ENCODE measurements around the gene NOL6. TPM values are rescaled to one million over a fixed set of nuclear protein-coding genes. Genes with fewer than 3 reads are reported as not detected.
A peak's percentile ranks its signal among the peaks of the same experiment; 100 is the strongest.

Gene NOL6
- total and polyA plus RNA-seq, 10 donors = 20.0 to 48.1 (median 26.5) TPM

DNA sequence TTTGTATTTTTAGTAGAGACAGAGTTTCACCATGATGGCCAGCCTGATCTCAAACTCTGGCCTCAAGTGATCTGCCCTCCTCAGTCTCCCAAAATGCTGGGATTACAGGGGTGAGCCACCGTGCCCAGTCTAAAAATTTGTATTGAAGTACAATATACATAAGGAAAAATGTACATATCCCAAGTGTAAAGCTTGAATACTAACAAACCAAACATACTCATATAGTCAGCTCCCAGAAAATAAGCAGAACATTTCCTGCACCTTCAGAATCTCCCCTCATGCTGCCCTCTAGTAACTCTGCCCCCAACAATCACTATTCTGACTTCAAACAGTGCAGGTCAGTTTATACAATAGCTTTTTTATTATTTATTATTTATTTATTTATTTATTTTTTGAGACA, 1.6 kb upstream of the NOL6 start:
- WGBS, 5 donors = 86 to 100% (median 91%) methylated on average over 1 of the region's 1 CpG
- intact Hi-C loops (cut with DNase I; ENCODE audit: low total_unique reads) = no loop called here

DNA sequence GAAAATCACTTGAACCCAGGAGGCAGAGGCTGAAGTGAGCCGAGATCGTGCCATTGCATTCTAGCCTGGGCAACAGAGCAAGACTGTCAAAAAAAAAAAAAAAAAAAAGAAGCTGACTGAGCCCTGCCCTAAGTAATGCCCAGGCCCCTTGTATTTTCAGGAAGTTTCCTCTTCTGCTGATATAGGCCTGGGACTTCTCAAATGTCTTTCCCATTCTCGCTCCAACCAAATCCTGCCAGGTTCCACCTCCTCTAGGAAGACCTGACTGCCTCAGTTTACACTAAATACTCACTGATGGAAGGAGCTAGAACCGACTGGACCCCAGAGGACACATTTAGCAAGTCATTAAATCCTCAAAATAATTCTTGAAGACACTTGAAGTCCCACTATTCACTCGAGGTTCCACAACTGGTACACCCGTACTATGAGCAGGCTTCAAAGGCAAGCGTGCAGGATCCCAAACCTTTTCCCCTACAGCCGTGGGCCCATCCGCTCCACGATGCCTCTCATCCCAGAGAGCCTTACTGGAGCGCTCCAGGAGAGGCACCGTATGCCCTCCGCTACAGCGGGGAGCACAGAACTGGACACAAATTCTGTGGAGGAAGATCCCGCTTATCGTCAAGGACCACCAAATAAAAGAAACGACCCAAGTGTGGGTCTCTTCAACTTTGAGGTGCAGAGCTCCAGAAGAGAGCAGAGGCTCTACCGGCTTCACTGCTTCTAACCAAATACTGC, 676 bp downstream of the NOL6 start:
- Histone ChIP-seq H3K27ac (peak overlapping the region in 7 of 8 donors; percentile 48 to 87 (median 82)), H3K4me3 (peak overlapping the region; percentile 81 to 100 (median 97)), H3K4me1 (peaks cover 16 to 35% (median 25%) of the 10 kb centered on the region in 6 donors), H3K27me3 (replicated peaks in 1 of 7) (no peaks in the 10 kb centered on the region), H3K9me3 (no peaks in the 10 kb centered on the region), H3K36me3 (peaks cover 0 to 43% (median 41%) of the 10 kb centered on the region in 6 donors)
- TF ChIP-seq POLR2AphosphoS5 (IDR thresholded peaks at IDR 0.05) (no peak), POLR2A (IDR thresholded peaks at IDR 0.05) (no peak)
- TF ChIP-seq, protein P1, sequence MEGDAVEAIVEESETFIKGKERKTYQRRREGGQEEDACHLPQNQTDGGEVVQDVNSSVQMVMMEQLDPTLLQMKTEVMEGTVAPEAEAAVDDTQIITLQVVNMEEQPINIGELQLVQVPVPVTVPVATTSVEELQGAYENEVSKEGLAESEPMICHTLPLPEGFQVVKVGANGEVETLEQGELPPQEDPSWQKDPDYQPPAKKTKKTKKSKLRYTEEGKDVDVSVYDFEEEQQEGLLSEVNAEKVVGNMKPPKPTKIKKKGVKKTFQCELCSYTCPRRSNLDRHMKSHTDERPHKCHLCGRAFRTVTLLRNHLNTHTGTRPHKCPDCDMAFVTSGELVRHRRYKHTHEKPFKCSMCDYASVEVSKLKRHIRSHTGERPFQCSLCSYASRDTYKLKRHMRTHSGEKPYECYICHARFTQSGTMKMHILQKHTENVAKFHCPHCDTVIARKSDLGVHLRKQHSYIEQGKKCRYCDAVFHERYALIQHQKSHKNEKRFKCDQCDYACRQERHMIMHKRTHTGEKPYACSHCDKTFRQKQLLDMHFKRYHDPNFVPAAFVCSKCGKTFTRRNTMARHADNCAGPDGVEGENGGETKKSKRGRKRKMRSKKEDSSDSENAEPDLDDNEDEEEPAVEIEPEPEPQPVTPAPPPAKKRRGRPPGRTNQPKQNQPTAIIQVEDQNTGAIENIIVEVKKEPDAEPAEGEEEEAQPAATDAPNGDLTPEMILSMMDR (IDR thresholded peaks at IDR 0.05 in 8 of 11, conservative IDR thresholded peaks at IDR 0.05 in 3 of 11) = no peak
- peak; percentile 77 for DNase-seq
- WGBS, 5 donors = 9 to 11% (median 9%) methylated on average over 17 to 18 of the region's 18 CpGs
- intact Hi-C loops (cut with DNase I; ENCODE audit: low total_unique reads) = no loop called here

More for the DNA sequence above, 1.6 kb upstream of the NOL6 start:
- H3K27me3 ChIP-seq (replicated peaks in 1 of 7) = no peaks in the 10 kb centered on the region
- DNase-seq = peak; percentile 19
- H3K4me3 ChIP-seq = no peak overlapping the region
- H3K9me3 ChIP-seq = no peaks in the 10 kb centered on the region
- peaks cover 0 to 28% (median 18%) of the 10 kb centered on the region in 6 donors for H3K36me3 ChIP-seq
- H3K27ac ChIP-seq = no peak overlapping the region
- peaks cover 16 to 35% (median 25%) of the 10 kb centered on the region in 6 donors for H3K4me1 ChIP-seq
- TF ChIP-seq POLR2AphosphoS5 (IDR thresholded peaks at IDR 0.05) = no peak
- TF ChIP-seq, protein P1 (IDR thresholded peaks at IDR 0.05 in 8 of 11, conservative IDR thresholded peaks at IDR 0.05 in 3 of 11) = no peak
- TF ChIP-seq POLR2A (IDR thresholded peaks at IDR 0.05) = no peak

DNA sequence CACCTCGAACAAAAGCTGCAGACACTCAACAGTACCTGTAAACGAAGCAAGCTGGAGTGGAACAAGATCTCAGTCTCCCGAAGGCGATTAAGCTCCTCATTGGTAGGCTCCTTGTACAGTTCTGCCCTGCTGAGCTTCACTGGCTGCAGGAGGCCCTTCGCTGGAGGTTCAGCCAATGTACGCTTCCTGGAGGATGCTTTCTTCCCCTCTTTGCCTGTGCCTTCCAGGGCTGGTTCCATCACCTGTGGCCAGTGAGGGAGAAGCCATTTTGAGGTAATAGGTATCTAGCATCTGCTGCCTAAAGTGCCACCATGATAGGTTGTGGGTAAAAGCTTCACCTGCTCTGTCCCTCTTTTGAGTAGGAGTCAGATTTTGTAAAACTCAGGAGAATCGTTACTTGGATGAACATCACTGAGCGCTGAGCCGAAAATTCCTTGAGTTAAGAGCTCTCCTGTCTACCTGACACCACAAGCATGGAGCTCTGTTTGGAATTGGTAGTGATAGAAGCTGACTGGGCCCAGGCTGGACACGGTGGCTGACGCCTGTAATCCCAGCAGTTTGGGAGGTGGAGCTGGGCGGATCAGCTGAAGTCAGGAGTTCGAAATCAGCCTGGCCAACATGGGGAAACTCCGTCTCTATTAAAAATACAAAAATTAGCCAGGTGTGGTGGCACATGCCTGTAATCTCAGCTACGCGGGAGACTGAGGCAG, 1.4 kb downstream of the NOL6 start:
- H3K27ac ChIP-seq = no peak overlapping the region
- 86 to 92% (median 88%) methylated on average over 16 of the region's 16 CpGs for WGBS, 5 donors
- no peaks in the 10 kb centered on the region for H3K9me3 ChIP-seq
- peak overlapping the region in 7 of 8 donors; percentile 81 to 99 (median 96) for H3K4me3 ChIP-seq
- peaks cover 1 to 50% (median 48%) of the 10 kb centered on the region in 6 donors for H3K36me3 ChIP-seq
- no peaks in the 10 kb centered on the region for H3K27me3 ChIP-seq (replicated peaks in 1 of 7)
- peaks cover 16 to 35% (median 25%) of the 10 kb centered on the region in 6 donors for H3K4me1 ChIP-seq
- intact Hi-C loops (cut with DNase I; ENCODE audit: low total_unique reads) = no loop called here
- peak; percentile 60 for DNase-seq
- TF ChIP-seq POLR2A (IDR thresholded peaks at IDR 0.05) (no peak), POLR2AphosphoS5 (IDR thresholded peaks at IDR 0.05) (no peak)
- TF ChIP-seq, protein P1 (IDR thresholded peaks at IDR 0.05 in 8 of 11, conservative IDR thresholded peaks at IDR 0.05 in 3 of 11) = no peak

DNA sequence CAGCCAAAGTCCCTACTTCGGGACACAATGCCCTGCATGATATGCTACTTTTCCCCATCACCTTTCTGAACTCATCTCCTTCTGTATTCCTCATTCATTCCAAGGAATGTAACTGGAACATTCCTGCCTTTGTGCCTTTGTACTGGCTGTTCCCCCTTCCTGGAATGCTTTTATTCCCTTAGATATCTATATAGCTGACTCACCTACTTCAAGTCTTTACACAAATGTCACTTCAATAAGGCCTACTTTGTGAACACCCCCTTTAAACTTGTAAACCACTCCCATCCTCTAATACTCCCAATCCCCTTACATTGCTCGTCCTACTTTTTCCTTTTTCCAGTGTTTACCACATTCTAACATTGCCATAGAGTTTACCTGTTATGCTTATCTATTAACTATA, 2.4 kb downstream of the NOL6 start:
- no peaks in the 10 kb centered on the region for H3K27me3 ChIP-seq (replicated peaks in 1 of 7)
- H3K4me3 ChIP-seq = no peak overlapping the region
- intact Hi-C loops (cut with DNase I; ENCODE audit: low total_unique reads) = no loop called here
- DNase-seq = no peak
- peaks cover 16 to 43% (median 25%) of the 10 kb centered on the region in 6 donors for H3K4me1 ChIP-seq
- no peaks in the 10 kb centered on the region for H3K9me3 ChIP-seq
- no peak for TF ChIP-seq POLR2A (IDR thresholded peaks at IDR 0.05)
- TF ChIP-seq POLR2AphosphoS5 (IDR thresholded peaks at IDR 0.05) = no peak
- TF ChIP-seq, protein P1 (IDR thresholded peaks at IDR 0.05 in 8 of 11, conservative IDR thresholded peaks at IDR 0.05 in 3 of 11) = no peak
- H3K27ac ChIP-seq = no peak overlapping the region
- H3K36me3 ChIP-seq = peaks cover 3 to 60% (median 57%) of the 10 kb centered on the region in 6 donors
- 86 to 91% (median 87%) methylated on average over 2 of the region's 2 CpGs for WGBS, 5 donors
